ENCODE data around the gene LRRC75A.

Gene LRRC75A

DNA sequence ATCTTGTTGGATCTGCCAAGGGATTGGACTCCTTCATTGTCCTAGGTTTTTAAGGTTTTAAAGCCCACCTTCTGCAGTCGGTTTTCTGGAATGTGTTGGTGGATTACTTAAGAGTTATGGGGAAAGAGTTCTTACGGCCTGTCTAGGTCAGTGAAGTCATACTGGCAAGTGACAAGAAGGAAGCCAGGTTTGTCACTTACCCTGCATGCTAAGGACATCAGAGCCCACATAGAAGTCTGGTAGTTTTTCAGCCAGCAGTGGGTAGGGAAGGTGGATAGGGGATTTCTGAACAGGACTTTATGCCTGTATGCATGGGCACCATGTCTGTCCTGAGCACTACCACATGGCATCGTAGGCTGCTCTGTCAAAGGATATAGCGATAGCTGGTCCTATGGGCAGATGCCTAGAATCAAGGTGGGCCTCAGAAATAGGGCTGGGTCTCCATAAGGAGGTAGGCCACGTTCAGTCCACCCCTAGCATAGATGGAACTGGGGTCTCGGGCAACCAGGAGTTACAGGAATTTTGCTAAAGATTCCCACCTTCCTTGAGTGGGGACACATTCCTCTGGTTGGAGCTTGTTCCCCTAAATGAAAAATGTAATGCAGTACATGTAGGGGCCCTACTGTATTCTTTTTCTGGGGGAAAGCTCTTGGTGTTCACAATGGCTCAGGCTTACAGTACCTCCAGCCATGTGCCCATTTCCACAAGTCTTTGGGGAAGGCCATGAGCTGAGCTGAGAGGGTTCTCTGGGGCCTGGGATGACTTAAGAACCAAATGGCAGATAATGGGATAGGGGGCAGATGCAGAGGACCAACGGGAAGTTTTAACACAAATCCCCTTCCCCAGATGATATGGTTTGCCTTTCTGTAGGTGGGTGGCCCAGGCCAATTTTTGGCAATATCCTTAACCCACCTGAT lies 49.1 kb downstream of the LRRC75A start:
- TF ChIP-seq, protein P1, sequence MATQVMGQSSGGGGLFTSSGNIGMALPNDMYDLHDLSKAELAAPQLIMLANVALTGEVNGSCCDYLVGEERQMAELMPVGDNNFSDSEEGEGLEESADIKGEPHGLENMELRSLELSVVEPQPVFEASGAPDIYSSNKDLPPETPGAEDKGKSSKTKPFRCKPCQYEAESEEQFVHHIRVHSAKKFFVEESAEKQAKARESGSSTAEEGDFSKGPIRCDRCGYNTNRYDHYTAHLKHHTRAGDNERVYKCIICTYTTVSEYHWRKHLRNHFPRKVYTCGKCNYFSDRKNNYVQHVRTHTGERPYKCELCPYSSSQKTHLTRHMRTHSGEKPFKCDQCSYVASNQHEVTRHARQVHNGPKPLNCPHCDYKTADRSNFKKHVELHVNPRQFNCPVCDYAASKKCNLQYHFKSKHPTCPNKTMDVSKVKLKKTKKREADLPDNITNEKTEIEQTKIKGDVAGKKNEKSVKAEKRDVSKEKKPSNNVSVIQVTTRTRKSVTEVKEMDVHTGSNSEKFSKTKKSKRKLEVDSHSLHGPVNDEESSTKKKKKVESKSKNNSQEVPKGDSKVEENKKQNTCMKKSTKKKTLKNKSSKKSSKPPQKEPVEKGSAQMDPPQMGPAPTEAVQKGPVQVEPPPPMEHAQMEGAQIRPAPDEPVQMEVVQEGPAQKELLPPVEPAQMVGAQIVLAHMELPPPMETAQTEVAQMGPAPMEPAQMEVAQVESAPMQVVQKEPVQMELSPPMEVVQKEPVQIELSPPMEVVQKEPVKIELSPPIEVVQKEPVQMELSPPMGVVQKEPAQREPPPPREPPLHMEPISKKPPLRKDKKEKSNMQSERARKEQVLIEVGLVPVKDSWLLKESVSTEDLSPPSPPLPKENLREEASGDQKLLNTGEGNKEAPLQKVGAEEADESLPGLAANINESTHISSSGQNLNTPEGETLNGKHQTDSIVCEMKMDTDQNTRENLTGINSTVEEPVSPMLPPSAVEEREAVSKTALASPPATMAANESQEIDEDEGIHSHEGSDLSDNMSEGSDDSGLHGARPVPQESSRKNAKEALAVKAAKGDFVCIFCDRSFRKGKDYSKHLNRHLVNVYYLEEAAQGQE (IDR thresholded peaks at IDR 0.05; ENCODE audit: low read depth) = no peak
- TF ChIP-seq, protein P2, sequence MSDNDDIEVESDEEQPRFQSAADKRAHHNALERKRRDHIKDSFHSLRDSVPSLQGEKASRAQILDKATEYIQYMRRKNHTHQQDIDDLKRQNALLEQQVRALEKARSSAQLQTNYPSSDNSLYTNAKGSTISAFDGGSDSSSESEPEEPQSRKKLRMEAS (IDR thresholded peaks at IDR 0.05) = peak; percentile 24; the same call in 1 of the 2 replicates
- TF ChIP-seq TAF1 (IDR thresholded peaks at IDR 0.05; ENCODE audit: low read depth) (peak; percentile 17; the same call in 1 of the 2 replicates), FOXM1 (IDR thresholded peaks at IDR 0.05; ENCODE audit: borderline replicate concordance, low read depth) (no peak)

DNA sequence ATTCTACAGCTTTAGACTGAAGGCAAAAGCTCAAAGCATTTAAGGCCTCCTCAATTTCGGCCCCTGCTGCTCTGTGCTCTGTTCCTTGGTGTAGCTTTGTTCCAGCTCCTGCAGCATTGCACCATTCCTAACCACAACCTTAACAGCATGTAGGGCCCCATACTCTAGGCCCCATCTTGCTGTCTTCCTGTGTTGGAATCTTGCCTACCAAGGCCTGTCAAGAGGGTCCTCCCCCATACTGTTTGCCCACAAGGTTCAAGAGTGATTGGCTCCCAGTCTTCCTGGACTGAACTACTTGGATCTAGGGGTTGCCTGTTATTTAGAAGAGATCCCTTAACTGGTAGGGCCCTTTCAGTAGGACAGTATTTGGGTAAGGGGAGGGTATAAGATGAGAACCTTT lies 49.9 kb downstream of the LRRC75A start:
- TF ChIP-seq CEBPB (IDR thresholded peaks at IDR 0.05) (no peak), ZBTB7A (IDR thresholded peaks at IDR 0.05; ENCODE audit: low read depth) (no peak), CREB1 (IDR thresholded peaks at IDR 0.05; ENCODE audit: low read depth) (no peak), TCF12 (IDR thresholded peaks at IDR 0.05; ENCODE audit: low read depth) (no peak), FOXM1 (IDR thresholded peaks at IDR 0.05; ENCODE audit: borderline replicate concordance, low read depth) (no peak), TAF1 (IDR thresholded peaks at IDR 0.05; ENCODE audit: low read depth) (no peak), RAD21 (IDR thresholded peaks at IDR 0.05; ENCODE audit: low read depth) (no peak), EP300 (IDR thresholded peaks at IDR 0.05; ENCODE audit: borderline replicate concordance) (no peak), NFIC (IDR thresholded peaks at IDR 0.05) (no peak), TEAD4 (IDR thresholded peaks at IDR 0.05) (no peak), EGR1 (IDR thresholded peaks at IDR 0.05) (no peak), YY1 (IDR thresholded peaks at IDR 0.05; ENCODE audit: low read depth) (no peak)
- TF ChIP-seq, protein P3, sequence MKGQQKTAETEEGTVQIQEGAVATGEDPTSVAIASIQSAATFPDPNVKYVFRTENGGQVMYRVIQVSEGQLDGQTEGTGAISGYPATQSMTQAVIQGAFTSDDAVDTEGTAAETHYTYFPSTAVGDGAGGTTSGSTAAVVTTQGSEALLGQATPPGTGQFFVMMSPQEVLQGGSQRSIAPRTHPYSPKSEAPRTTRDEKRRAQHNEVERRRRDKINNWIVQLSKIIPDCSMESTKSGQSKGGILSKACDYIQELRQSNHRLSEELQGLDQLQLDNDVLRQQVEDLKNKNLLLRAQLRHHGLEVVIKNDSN (IDR thresholded peaks at IDR 0.05) = no peak

DNA sequence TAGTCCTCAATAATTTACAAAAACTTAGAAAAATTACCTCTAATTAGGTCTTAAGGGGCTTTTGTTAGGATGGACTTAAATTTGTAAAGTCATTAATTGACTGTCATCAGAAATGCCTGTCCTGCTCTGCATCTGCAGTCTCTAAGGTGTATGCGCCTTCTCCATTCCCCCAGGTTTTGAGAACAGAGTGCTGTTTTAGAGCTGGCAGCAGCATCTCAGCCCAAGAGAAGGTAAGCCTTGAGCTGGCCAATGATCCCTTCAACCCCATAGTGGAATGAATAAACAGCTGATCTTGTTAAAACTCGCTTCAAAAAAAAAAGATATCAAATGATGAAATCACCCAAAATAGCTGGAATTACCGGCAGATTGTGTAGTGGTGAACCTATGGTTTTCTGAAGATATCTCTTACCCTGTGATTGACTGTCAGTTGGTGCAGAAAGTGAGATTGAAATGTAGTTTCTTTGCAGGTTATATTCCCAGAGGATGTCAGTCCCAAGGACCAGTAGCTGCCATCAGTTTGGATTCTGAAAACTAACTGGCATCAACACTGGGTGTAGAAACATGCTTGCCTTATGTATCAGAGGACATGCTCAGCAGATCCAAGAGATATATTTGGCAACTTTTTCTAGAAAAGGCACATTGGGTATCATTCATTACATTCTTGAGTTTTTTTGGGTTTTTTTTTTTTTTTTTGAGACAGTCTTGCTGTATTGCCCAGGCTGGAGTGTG lies 50.9 kb downstream of the LRRC75A start:
- TF ChIP-seq RAD21 (IDR thresholded peaks at IDR 0.05; ENCODE audit: low read depth) = no peak

DNA sequence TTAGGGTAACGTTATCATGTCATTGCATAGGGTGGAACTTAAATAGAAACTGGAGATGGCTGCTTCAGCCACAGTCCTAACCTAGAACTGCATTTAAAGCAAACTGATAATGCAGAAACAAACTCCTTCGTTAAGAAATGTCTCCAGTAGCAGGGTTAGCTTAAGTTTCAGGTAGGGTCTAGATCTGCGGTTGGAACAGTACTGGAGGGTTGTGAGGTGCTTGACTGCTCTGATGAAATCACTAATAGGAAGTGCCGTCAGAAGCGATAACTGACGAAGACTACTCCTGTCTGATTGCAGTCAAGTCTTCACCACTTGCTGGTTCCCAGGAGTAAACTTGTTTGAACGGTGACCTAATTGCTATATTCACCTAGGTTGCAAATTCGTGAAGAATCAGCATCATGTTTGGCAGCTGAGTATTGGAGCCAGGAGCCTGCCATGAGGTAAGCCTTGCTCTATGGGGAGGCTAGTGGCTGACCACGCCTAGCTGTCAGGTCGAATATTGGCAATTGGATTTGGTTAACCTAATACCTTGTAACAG lies 52.1 kb downstream of the LRRC75A start:
- TF ChIP-seq, protein P3 (IDR thresholded peaks at IDR 0.05) = no peak
- no peak for TF ChIP-seq TAF1 (IDR thresholded peaks at IDR 0.05; ENCODE audit: low read depth)
- TF ChIP-seq YY1 (IDR thresholded peaks at IDR 0.05; ENCODE audit: low read depth) = no peak
- no peak for TF ChIP-seq CREB1 (IDR thresholded peaks at IDR 0.05; ENCODE audit: low read depth)
- TF ChIP-seq, protein P1 (IDR thresholded peaks at IDR 0.05; ENCODE audit: low read depth) = no peak
- no peak for TF ChIP-seq FOXM1 (IDR thresholded peaks at IDR 0.05; ENCODE audit: borderline replicate concordance, low read depth)
- no peak for TF ChIP-seq TEAD4 (IDR thresholded peaks at IDR 0.05)
- TF ChIP-seq NFIC (IDR thresholded peaks at IDR 0.05) = no peak
- TF ChIP-seq ZBTB7A (IDR thresholded peaks at IDR 0.05; ENCODE audit: low read depth) = no peak
- TF ChIP-seq RAD21 (IDR thresholded peaks at IDR 0.05; ENCODE audit: low read depth) = no peak
- TF ChIP-seq TCF12 (IDR thresholded peaks at IDR 0.05; ENCODE audit: low read depth) = no peak
- no peak for TF ChIP-seq CEBPB (IDR thresholded peaks at IDR 0.05)

DNA sequence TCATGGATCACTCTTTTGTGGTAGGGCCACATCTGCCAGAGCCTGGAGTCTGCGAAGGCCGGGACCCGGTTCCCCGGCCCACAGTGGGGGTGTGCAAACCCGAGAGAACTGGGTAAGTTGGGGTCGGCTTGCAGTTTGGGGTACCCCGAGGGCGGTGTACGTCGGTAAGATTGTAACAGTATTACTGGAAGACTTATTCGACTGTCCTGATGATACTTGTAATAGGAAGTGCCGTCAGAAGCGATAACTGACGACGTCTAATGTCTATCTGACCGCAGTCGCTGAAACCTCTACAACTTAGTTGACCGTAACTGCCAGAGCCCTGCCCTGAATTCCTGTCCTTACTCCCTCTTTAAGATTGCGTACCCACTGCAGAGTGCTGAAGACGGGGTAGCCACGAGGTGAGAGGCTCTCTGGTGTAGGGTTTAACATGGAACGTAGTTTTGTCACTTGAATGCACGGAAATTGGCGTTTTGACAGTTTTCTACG lies 52.6 kb downstream of the LRRC75A start:
- TF ChIP-seq FOXM1 (IDR thresholded peaks at IDR 0.05; ENCODE audit: borderline replicate concordance, low read depth) (no peak), TAF1 (IDR thresholded peaks at IDR 0.05; ENCODE audit: low read depth) (0 out of 2 replicates have a peak, but pooled peaks have one; percentile 20), EP300 (IDR thresholded peaks at IDR 0.05; ENCODE audit: borderline replicate concordance) (no peak)

All from Ishikawa (cell line).